Stimulated activated naive CD4-positive, alpha-beta T cell treated with Interleukin-2 at 50 U/mL for 16 hours (primary cell): ENCODE measurements around the gene UTP25.
"Not testable (repeated sequence)": the region's sequence is repeated elsewhere in the genome, so short reads cannot be mapped to it uniquely, and the experiment has no call there.

Experiments
- DNase-seq: peaks from one replicate; lab custom pipeline; 2025; lab: John Stamatoyannopoulos, UW

Gene UTP25, protein sequence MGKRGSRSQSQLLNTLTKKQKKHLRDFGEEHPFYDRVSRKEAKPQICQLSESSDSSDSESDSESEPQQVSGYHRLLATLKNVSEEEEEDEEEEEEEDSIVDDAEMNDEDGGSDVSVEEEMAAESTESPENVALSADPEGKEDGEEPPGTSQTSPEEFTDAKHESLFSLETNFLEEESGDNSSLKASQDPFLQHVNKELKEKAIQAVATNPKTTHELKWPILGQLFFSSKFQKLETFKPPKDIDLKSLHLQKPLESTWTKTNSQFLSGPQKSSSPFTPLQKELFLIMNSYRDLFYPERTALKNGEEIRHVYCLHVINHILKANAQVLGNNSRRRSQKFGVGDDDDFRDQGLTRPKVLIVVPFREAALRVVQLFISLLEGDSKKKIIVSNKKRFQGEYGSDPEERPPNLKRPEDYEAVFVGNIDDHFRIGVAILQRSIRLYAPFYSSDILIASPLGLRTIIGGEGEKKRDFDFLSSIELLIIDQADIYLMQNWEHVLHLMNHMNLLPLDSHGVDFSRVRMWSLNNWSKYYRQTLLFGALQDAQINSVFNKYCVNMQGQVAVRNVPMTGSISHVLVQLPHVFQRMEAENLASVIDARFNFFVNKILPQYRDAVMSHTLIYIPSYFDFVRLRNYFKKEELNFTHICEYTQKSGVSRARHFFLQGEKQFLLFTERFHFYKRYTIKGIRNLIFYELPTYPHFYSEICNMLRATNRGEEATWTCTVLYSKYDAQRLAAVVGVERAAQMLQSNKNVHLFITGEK

DNA sequence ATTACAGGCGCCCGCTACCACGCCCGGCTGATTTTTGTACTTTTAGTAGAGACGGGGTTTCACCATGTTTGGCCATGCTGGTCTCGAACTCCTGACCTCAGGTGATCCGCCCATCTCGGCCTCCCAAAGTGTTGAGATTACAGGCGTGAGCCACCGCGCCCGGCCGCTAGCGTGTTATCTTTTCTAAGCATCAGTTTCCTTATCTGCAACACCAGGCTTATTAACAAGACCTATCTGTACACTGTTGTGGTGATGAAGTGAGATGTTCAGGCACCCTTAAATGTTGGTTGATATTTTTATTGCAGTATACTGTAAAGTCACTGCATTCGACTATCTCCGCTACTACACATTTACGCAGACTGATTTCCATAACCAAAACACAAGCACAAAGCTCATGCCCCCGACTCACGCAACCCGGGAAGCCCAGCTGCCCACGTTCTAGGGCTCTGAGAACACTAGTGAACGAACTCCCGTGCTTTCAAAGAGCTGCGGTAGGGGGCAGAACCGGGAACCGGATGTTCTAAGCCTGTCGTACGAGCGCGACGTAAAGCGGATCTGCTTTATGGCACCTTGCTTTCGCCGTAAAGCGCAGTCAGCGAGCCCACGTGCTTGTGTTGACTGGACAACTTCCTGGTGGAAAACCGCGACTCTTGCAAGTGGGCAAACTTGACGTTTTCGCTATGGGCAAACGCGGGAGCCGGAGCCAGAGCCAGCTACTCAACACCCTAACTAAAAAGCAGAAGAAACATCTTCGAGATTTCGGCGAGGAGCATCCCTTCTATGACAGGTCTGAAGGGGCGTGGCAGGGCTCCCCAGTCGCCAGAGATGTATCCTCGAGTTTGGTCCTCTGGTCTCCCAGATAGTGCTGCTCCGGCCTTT lies at the start of gene UTP25:
UTP25 (plus strand) TSS at position 589 of the 879 bp plus-strand sequence; CDS start at position 681, 92 bp downstream.
- DNase-seq, result peak; percentile 93

DNA sequence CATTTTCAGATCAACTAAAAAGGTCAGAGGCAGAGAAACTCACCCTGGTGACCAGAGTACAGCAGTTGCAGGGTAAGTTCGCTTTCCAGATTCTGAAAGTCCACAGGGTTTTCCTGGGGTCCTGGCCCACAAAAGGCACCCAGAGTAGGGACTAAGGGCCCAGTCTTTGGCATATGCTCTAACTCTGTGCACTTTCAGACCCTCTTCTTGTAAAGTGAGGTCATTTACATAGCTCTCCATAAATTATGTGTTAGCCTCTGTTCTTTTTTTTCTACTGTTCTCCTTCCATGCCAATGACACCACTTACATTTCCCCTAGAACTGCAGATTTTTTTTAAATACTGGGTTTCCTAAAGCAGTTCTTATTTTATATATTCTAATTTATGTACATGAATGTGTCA lies 49.7 kb upstream of the UTP25 start:
- no peak for DNase-seq

DNA sequence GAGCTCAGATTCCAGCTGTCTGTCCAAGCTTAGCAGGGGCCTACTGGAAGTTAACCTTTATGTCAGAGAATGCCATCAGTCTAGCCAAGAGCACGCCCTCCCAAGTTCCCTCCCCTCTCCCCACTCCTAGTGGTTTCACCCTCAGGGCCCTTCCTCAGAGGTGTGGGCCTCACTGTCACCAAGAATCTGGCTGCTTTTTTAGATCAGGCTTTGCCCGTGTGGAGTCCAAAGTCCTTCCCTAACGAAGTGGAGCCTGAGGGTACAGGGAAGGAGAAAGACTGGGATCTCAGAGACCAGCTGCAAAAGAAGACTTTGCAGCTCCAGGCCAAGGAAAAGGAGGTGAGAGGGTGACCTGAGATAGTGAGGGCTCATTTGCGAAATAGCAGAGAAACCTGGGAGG lies 47.5 kb upstream of the UTP25 start:
- DNase-seq, result no peak

DNA sequence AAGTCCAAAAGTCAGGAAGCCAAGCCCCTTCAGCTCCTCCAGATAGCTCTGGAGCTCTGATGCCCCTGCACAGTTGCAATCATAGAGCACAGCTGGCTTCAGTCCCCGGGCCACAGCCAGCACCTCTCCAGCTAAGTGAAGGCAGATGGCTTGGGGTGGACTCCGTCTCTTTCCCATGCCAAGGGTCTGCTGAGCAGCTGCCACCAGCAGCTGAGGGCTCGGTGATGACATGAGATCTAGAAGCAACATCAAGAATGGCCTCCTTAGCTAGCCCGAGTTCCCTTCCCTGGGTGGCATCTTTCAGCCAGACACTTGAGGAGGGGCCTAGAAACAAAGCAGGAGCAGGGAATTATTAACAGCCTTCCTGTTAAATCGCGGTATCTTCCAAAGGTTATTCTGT lies 44.4 kb upstream of the UTP25 start:
- DNase-seq, result no peak

DNA sequence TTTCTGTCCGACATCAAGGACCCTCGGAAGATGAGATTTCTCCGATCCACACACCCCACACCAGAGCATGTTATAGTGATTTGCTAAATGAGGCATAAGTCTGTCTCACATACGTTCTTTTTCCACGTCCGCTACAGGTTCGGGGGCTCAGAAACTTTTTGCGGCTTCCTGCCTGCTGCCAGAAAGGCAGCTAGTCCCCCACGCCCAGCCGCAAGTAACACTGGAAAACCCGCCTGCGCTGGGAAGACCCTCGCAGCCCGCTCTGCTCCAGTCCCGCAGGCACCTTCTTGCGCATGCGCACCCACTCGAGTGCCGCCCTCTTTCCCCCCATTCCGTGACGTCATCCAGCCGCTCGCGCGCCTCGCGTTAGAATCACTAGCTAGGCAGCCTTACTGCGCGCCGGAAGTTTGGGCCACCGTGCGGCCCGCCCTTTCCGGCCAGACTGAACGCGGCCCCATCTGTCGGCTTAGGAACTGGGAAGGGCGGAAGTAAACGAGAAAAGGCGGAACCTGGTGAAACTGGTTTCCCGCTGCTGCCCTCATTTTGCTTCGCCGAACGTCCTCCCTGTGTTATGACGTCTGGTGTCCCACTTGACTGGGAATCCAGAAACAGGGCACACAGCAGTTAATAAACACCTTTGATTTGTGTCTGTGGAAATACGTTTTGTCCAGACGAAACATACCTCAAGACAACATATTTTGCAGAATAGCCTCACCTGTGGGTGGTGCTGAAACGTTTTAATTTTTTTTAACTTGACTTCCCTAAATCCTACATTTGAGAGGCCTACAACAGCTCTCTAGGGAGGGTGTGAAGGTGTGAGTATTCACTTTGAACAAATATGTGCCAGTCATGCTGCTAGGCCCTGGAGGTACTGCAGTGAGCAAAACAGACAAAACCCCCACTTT lies 43.3 kb upstream of the UTP25 start, which contains the start of gene C1orf74:
C1orf74 (minus strand) TSS at position 295 of the 905 bp plus-strand sequence. CDS start 925 bp downstream, outside the sequence.
- peak; percentile 97 for DNase-seq

DNA sequence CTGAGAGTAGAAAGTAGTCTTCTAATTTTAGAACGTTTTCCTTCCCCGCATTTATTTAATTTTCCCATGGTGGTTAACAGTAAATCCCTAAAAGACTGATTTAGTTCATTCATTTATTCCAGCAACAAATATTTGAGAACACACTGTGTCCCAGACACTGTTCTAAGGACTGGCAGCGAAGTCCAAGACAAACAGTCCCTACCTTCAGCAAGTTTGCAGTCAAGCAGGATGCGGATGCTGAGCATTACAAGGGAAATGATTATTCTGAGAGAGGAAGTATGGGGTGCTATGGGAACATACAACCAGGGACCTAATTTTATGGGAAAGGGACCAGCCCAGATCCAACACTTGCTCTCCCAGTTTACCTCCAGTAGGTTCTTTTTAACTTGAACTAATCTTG lies 42.2 kb upstream of the UTP25 start:
- DNase-seq, result no peak

DNA sequence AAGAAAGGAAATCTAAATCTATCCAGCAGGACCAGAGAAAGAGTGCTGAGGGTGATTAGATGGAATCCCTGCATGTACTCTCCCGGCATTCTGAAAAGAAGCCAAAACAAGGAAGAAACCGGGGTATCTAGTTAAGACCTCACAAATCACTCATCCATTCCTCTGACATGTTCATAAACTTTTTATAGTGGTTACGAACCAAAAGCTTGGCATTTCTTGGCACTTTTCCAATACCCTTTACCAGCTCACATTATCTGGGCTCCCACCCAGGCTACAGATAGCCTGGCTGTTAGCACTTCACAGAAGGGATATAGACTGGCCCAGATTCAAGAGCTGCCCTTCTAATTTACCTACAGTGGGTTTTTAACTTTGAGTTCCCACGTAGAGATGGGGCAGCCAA lies 41.6 kb upstream of the UTP25 start:
- no peak for DNase-seq

DNA sequence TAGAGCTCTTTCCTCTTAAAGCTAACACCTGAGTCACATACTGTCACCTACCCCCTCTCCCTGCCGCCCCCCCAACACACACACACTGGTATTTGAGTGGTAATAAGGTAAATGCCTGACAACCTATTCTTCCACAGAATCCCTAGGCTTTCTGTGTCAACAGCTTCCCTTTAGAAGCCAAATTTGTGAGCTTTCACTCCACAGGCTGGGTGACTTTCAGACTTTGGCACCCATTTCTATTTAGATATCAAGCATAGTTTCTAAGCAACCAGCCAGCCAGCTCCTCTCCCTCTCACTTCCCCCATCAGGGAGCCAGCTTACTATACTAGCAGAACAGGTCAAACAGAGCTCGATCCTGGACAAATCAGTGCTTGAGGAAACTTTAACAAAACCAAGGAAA lies 40.2 kb upstream of the UTP25 start:
- no peak for DNase-seq

DNA sequence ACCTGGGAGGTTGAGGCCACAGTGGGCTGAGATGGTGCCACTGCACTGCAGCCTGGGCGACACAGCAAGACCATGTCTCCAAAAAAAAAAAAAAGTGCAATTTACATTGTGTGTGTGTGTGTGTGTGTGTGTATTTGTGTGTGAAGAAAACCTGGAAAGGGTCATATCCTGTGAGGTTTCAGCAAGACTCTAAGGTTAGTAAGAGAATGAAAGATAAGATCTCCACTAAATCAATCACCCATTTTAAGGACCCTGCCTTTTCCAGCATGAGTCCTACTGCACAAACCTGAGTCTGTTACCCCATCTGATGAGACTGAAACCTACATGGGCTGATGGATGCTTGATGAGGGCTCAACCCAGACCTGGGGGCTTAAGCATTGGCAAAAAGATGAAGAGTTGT lies 38.5 kb upstream of the UTP25 start:
- DNase-seq, result no peak

DNA sequence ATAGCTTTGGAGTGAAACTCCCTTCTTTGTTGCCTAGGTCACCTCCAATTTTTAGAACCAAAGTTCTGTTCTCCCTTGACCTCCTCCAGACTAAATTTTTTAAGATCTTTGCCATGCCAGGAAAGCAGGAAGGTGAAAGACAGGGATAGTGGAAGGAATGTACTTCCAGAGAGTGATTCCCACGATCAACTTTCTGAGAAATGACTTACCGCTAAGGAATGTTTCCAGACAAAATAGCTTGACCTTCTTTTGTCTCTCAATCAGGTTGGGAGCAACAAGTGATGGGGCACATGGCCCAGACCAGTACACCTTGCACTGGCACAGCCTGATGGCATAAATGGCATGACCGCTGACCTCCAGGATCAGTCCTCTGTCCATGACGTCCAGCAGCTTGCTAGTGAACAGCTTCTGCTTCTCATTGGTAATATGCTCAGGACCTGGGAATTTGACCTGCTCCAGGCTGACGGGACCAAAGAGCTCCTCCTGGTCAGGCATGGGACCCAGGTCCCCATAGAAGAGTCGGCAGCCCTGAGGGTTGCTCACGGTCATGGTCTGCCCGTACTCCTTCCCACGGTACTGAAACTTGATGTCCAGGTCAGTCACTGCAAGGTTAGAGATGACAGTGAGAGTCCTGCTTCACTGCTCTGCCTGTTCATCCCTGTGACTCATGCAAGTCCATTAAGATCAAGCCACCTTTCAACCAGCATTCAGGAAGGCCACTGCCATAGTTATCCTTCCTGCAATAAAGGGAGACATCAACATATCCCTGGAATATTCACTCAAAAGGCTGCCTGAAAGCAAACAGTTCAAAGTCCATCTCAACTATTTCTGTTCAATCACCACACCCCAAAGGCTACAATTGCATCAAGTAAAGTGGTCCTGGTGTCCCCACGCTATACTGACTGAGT lies 37.2 kb upstream of the UTP25 start:
- no peak for DNase-seq

DNA sequence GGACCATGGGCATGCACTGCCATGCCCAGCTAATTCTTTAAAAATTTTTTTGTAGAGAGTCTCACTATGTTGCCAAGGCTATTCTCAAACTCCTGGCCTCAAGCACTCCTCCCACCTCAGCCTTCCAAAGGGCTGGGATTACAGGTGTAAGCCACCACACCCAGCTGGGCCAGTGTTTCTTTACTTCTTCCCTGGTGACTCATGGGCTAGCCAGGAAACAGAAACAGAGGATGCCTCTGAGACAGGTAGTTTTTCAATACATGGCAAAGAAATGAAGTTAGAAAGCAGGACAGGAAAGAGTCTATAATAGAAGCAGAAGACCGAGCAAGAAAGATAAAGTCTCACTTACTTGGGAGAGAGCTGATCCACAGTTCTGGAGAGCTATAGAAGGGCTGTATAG lies 35.9 kb upstream of the UTP25 start:
- DNase-seq, result no peak

DNA sequence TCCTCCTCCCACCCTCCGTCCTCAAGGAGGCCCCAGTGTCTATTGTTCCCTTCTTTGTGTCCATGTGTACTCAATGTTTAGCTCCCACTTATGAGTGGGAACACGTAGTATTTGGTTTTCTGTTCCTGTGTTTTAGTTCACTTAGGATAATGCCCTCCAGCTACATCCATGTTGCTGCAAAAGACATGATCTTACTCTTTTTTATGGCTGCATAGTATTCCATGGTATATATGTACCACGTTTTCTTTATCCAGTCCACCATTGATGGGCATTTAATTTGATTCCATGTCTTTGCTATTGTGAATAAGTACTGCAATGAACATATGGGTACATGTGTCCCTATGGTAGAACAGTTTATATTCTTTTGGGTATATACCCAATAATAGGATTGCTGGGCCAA lies 34.1 kb upstream of the UTP25 start:
- DNase-seq, result not testable (repeated sequence)

DNA sequence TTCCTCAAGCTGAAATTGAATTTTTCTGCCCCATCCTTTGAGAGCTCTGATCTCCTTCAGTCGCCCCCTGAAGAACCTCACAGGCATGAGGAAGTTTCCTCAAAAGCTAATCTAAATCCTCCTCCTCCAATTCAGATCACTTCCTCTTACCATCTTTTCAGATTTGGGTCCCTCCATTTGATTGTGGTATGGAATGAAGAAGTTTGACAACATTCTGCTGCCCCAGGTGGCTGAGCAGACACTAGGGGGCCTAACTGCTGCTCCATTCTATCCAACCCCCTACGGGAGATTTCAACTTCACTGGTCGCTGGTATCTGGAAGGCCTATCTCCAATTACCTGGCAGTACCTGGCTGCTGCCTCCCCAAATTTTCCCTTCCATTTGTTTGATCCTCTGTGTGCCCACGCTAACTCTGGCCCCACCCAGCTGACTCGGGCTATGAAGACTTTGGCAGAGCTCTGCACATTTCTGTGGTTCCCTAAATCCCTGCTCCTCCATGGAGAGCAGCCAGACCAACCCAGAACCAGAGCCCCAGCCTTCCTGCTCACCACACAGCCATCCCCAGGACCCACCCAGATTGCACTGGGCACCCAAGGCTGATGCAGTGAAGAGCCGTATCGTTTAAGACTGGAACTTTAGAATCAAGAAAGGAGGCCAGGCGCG lies 29.7 kb upstream of the UTP25 start:
- no peak for DNase-seq

DNA sequence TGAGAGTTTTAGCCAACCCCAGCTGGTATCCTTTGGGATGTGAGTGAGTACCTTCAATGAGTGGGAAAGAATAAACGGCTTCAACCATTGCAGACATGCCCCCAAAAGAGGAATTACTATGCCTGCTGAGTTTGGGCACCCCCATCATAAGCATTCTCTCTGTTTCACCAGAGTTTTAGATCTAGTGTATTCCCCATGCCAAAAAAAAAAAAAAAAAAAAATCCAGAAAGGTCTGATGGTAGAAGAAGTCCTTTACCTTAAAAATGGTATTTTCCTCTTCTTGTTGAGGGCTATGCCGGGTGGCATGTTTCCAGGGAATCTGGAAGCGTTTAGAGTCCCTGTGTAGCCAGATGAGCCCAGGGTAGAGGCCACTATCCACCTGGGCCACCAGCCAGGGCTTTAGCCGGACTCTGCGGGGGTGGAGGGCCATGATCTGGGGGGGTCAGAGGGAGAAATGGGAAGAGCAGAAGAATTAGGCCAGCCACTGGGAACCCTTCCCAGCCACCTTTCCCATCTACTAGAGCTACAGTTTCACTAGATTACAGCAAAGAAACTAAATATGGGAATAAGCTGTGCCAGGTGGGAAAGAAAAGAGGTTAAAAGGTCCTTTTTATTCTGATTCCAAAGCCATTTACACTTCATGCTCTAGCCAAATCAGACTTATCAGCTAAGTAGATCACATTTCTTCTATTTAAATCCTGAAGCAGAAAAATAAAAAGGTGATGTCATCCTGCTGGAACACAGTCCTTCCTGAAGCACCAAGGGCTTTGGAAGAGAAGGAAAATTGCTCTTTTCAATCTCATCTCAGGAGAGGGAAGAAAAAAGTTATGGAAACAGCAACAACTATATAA lies 26.6 kb upstream of the UTP25 start:
- no peak for DNase-seq

DNA sequence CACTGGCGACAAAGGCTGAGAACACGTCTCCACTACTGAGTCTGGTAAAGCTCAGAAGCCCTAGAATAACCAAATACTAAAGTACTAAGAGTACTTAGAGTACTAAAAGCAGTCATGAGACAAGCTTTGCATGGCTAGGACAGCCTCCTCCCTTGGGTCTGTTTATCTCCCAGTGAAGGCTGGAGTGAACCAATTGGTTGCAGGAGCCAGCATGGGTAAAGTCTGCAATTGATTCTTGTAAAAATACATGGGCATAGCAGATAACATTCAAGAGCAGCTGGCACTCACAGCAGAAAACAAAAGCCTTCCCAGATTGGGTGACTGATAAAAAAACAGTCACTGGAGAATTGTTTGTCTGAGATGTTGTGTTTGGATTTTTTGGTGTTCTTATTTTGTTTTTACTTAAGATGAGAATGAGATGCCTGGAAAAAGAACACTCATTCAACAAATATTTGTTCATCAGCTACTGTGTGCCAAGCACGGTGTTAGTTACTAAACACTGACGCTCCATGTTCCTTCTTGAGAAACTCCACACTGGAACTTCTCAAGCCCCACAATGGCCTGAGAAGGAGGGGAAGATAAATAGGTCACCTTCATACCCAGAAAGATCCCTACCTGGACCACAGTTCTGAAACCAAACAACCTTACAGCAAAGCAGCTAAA lies 25.5 kb upstream of the UTP25 start:
- DNase-seq, result no peak

DNA sequence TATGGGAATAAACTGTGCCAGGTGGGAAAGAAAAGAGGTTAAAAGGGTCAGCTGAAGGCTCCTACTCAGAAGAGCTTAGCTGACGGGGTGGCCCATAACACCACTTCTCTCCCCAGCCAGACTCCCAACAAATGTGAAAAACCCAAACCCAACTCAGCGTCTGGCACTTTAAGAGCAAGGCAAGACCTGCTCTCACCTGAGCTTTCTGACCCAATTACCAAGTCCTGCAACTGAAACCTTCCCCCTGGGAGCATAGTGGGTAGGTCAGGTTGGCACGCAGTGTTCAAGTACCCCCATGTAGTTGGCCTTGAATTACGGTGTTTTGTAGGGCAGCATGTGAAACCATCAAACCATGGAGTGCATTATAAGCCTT lies 25.0 kb upstream of the UTP25 start:
- DNase-seq, result no peak

DNA sequence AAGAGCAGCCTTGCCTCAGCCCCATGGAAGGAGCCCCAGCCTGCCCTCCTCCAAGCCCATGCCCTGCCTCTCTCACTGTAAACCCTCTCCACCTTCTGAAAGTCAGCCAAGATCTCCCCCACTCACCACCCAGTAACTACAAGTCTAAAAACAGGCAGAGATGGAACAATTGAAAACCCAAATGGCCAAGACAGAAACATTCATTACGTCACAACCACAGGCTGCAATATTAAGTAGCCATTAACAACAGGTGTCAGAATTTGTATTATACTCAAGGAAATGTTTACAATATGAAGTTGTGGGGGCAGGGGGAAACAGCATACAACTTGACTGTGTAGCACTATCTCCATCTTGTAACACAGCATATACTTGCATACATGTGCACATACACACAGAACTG lies 24.2 kb upstream of the UTP25 start:
- no peak for DNase-seq

DNA sequence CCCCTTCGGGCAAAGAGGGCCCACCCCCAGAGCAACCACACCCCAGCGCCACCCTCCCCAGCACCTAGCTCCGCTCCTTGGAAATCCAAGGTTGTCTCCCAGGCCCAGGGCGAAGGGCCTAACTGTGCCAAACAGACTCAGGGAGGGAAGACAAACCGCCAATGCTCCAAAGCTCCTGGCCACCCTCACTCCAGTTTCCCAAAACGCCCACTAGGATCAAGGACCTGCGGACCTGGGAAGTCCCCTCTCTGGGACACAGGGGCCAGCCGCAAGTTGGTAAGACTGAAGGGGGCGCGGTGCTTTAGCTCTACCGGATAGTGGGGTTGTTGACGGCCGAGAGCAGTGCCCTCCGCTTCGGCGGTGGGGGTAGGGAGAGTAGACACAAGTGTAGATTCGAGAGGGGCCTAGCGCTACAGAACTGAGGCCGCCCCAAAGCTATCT lies 22.4 kb upstream of the UTP25 start:
- no peak for DNase-seq
